Sigmoid colon (tissue), 7 donors: ENCODE data around the gene EPM2AIP1. TPM values are rescaled to one million over a fixed set of nuclear protein-coding genes. Genes with fewer than 3 reads are reported as not detected.

Source experiments
- DNase-seq: peaks from one replicate; pipeline ENCODE4 v3.0.0-alpha.2; 2019
- H3K27ac ChIP-seq, 4 donors: fragments of 200-600 bp; sonication (generic); one replicate each; pipeline ENCODE4 v1.5.1; 2016 to 2019; ENCODE audit warnings: mild to moderate bottlenecking in 1 of 4
- H3K27me3 ChIP-seq, 3 donors: fragments of 200-600 bp; sonication (generic); one replicate each; pipeline ENCODE4 v1.5.1; 2019; ENCODE audit warnings: mild to moderate bottlenecking in 1 of 3
- H3K36me3 ChIP-seq, 4 donors: fragments of 200-600 bp; sonication (generic); one replicate each; pipeline ENCODE4 v1.5.1; 2016 to 2019
- H3K4me1 ChIP-seq, 4 donors: fragments of 200-600 bp; sonication (generic); one replicate each; pipeline ENCODE4 v1.5.1; 2017 to 2019
- H3K4me3 ChIP-seq, 4 donors: fragments of 200-600 bp; sonication (generic); one replicate each; pipeline ENCODE4 v1.5.1; 2017 to 2019; ENCODE audit warnings: mild to moderate bottlenecking in 2 of 4, moderate library complexity in 1 of 4
- H3K9me3 ChIP-seq, 4 donors: fragments of 200-600 bp in 3 of 4; sonication (generic) in 3 of 4; one replicate each; pipeline versions ENCODE4 v1.5.1 to v1.6.1; 2013 to 2019
- CTCF ChIP-seq, 4 experiments: fragments of 450-650 bp in 3 of 4; fragments of 200-600 bp in 1 of 4; IDR thresholded peaks; one replicate each; pipeline ENCODE4 v1.5.1; 2016 to 2019; ENCODE audit warnings: antibody characterized with exemption in 4 of 4, mild to moderate bottlenecking in 3 of 4, moderate library complexity in 2 of 4
- EP300 ChIP-seq, 4 donors: sonication (generic); formaldehyde crosslinking; IDR thresholded peaks; one replicate each; pipeline ENCODE4 v1.6.1; 2017; ENCODE audit warnings: antibody characterized with exemption in 4 of 4
- POLR2A ChIP-seq, 2 donors: fragments of 450-650 bp; IDR thresholded peaks; one replicate each; pipeline ENCODE4 v1.6.1; 2016; ENCODE audit warnings: antibody characterized with exemption in 2 of 2, mild to moderate bottlenecking in 2 of 2, moderate library complexity in 2 of 2
- POLR2AphosphoS5 ChIP-seq, 4 donors: sonication (generic); formaldehyde crosslinking; IDR thresholded peaks; one replicate each; pipeline ENCODE4 v1.6.1; 2017; ENCODE audit warnings: antibody characterized with exemption in 4 of 4
- WGBS, 2 donors: extraction: QIAGEN DNeasy Blood & Tissue Kit; methylation state at CpG; one replicate each; pipeline ENCODE4 v1.1.7; 2013; 5-methylcytosine and 5-hydroxymethylcytosine counted together
- intact Hi-C: fragments of 100-400 bp; cut with DNase I; formaldehyde crosslinking; loops from one replicate; pipeline ENCODE4 v1.15.1; 2023
- polyA plus RNA-seq, 3 donors: library from polyadenylated mRNA; stranded (reverse); fragments of 200-250 nt; gene quantifications; one replicate each; pipeline ENCODE4 v1.2.3, GENCODE V29; 2013
- total RNA-seq, 4 donors: library from RNA; depleted of rRNA; stranded (reverse); fragments of >200 nt; gene quantifications; one replicate each; pipeline ENCODE4 v1.1.0, GENCODE V29; 2016
- donor health status: healthy with polysubstance abuse.
- donor health status: Bipolar disorder and iron deficiency.
- donor health status: healthy.

EPM2AIP1 gene
- total and polyA plus RNA-seq, 7 donors, result 1.2 to 18.9 (median 11.8) TPM

- Histone ChIP-seq H3K4me3 (no peak overlapping the region), H3K4me1 (peaks cover 0 to 11% (median 4%) of the 10 kb centered on the region in 4 donors), H3K27me3 (no peaks in the 10 kb centered on the region), H3K27ac (no peak overlapping the region), H3K36me3 (no peaks in the 10 kb centered on the region), H3K9me3 (no peaks in the 10 kb centered on the region)
- no peak for DNase-seq
- TF ChIP-seq POLR2A (IDR thresholded peaks at IDR 0.05) (no peak), CTCF (IDR thresholded peaks at IDR 0.05) (no peak), EP300 (IDR thresholded peaks at IDR 0.05) (no peak), POLR2AphosphoS5 (IDR thresholded peaks at IDR 0.05) (no peak)
- intact Hi-C loops, result loop anchor here (2.0 to 5.0 kb wide), 2 partner anchors 53 to 231 kb away; no protein-coding TSS in a partner anchor
- WGBS, 2 donors, result 8 to 51% methylated on average over 2 of the region's 2 CpGs
These were observed 33.1 kb downstream of the EPM2AIP1 start for GRCh38 chr3:36959821-36960220.

GRCh38 chr3:36957862-36958686 is 34.9 kb downstream of the EPM2AIP1 start:
- WGBS, 2 donors, result 17 to 61% methylated on average over 3 of the region's 3 CpGs
- TF ChIP-seq EP300 (IDR thresholded peaks at IDR 0.05) (no peak), POLR2AphosphoS5 (IDR thresholded peaks at IDR 0.05) (no peak), POLR2A (IDR thresholded peaks at IDR 0.05) (no peak)
- no peaks in the 10 kb centered on the region for H3K9me3 ChIP-seq
- no peak overlapping the region for H3K4me3 ChIP-seq
- H3K27me3 ChIP-seq, result no peaks in the 10 kb centered on the region
- no peak for DNase-seq
- no peaks in the 10 kb centered on the region for H3K36me3 ChIP-seq
- H3K4me1 ChIP-seq, result peaks cover 0 to 11% (median 4%) of the 10 kb centered on the region in 4 donors
- intact Hi-C loops, result loop anchor here (2.0 to 5.0 kb wide), 2 partner anchors 51 to 229 kb away; no protein-coding TSS in a partner anchor
- H3K27ac ChIP-seq, result no peak overlapping the region

- H3K4me3 ChIP-seq, result no peak overlapping the region
- TF ChIP-seq CTCF (IDR thresholded peaks at IDR 0.05) (no peak), EP300 (IDR thresholded peaks at IDR 0.05) (no peak), POLR2AphosphoS5 (IDR thresholded peaks at IDR 0.05) (no peak), POLR2A (IDR thresholded peaks at IDR 0.05) (no peak)
- no peaks in the 10 kb centered on the region for H3K36me3 ChIP-seq
- H3K4me1 ChIP-seq, result peaks cover 0 to 11% (median 4%) of the 10 kb centered on the region in 4 donors
- no peaks in the 10 kb centered on the region for H3K9me3 ChIP-seq
- no peak for DNase-seq
- no peaks in the 10 kb centered on the region for H3K27me3 ChIP-seq
- no peak overlapping the region for H3K27ac ChIP-seq
- 95 to 96% methylated on average over 1 of the region's 1 CpG for WGBS, 2 donors
- intact Hi-C loops, result loop anchor here (5.0 kb wide), 1 partner anchor 50 kb away; no protein-coding TSS in a partner anchor
These were observed 35.9 kb downstream of the EPM2AIP1 start for GRCh38 chr3:36957063-36957462.

GRCh38 chr3:36956155-36956554 is 36.8 kb downstream of the EPM2AIP1 start:
- Histone ChIP-seq H3K27me3 (no peaks in the 10 kb centered on the region), H3K36me3 (no peaks in the 10 kb centered on the region)

More at GRCh38 chr3:36956155-36956554, 36.8 kb downstream of the EPM2AIP1 start:
- Histone ChIP-seq H3K9me3 (no peaks in the 10 kb centered on the region), H3K4me3 (no peak overlapping the region), H3K4me1 (peaks cover 0 to 11% (median 4%) of the 10 kb centered on the region in 4 donors), H3K27ac (no peak overlapping the region)
- DNase-seq, result no peak
- TF ChIP-seq POLR2A (IDR thresholded peaks at IDR 0.05), result no peak
- TF ChIP-seq POLR2AphosphoS5 (IDR thresholded peaks at IDR 0.05), result no peak
- TF ChIP-seq CTCF (IDR thresholded peaks at IDR 0.05), result no peak
- TF ChIP-seq EP300 (IDR thresholded peaks at IDR 0.05), result no peak
- intact Hi-C loops, result loop anchor here (5.0 kb wide), 1 partner anchor 49 kb away; no protein-coding TSS in a partner anchor
- 91 to 93% methylated on average over 3 of the region's 3 CpGs for WGBS, 2 donors
